Fibroblast of skin of right biceps (primary cell): ENCODE measurements around the gene ARAP1.

Experiments used
- DNase-seq: peaks from one replicate; pipeline ENCODE4 v3.0.0-alpha.2; 2013

Gene ARAP1

DNA sequence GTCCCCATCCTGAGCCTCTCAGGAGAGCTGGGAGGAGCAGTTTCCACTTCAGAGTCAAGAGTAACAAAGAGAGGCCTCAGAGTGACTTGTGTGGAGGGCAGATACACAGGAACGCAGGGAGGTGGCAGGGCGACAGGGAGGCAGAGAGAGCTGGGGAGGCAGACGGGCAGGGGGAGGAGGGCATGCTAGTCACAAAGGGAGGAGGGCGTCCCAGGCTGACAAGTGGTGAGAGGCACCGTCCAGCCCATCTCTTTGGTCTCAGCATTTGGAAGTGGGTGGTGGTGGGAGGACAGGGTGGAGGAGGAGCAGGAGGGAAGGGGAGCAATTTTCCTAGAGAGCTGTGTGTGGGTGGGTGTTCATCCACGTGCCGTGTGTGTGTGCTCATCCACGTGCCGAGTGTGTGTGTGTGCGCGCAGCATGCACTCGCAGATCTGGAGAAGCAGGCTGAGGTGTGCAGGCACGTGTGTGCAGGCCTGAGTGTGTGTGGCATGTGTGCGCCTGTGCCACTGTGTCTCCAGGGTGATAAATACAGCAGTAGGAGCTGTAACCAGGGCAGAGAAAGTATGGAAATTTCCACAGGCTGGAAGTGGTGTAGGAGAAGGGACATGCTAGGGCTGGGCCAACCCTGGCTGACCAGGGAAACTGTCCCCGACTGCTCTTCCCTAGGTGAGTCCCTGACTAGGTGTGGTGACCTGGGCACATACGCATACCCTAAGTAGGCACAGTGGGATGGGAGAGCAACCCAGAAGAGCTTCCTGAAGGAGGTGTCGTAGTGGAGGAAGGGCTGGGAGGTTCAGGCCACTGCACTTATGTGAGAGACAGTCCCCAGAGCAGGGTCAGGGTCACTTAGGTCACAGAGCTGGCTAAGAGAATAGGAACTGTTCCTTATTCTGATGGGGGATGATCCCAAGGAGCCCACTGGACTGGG, 70.7 kb downstream of the ARAP1 start:
- no peak for DNase-seq

DNA sequence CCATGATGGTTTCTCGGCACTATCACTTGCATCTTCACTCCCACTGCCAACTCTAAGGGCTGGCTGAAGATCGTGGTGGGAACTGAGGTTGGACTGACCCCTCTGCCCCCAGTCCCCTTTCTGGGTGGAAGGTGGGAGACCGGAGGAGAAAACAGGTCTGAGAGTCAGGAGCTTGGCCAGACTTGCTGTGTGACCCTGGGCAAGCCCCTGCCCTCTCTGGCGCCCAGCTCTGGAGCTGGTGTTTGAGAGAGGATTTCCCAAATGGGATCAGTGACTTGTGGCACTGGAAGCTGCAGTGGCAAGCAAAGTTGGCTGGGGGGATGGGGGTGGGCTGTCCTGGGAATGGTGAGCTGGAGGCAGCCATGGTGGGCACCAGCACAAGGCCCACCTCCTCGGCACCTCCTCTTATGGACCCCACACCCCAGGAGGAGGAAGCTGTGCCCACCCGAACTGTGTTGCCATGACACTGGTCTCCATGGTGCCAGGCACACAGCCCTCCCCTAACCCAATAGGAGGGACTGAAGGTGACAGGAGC, 71.5 kb downstream of the ARAP1 start:
- no peak for DNase-seq

DNA sequence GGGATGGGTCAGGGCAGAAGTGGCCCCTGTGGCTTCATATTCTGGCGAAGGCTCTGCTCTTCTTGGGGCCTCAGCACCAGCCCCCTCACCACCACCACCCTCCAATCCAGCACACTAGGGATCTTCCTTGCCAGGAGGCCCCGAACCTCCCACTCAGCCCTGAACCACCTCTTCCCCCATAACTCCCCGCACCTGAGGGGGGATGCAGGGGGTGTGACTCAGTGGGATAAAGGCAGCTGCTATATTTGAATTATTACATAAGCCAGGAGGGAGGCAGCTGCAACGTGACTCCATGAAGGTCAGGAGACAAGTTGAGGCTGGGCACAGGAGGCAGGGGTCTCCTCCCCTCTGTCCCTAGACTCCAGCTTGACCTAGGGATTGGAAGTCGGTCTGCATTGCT, 72.3 kb downstream of the ARAP1 start:
- DNase-seq: no peak

DNA sequence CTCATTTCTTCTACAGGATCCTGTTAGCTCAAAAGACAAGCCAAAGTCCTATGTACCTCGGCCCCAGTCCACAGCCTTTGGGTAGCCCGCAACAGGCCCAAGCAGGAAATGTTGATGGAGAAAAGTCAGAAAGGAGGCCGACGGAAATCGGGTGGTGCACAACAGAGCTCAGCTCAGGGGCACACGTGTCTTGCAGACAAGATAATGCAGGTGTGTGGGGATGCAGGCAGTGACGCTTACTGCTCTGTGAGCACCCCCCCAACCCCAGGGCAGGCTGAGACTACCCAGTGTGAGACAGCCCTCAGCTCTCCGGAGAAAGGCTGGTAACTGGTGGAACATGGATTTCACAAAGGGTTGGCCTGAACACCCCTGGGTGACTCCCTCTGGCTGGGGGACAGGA, 73.7 kb downstream of the ARAP1 start:
- no peak for DNase-seq

DNA sequence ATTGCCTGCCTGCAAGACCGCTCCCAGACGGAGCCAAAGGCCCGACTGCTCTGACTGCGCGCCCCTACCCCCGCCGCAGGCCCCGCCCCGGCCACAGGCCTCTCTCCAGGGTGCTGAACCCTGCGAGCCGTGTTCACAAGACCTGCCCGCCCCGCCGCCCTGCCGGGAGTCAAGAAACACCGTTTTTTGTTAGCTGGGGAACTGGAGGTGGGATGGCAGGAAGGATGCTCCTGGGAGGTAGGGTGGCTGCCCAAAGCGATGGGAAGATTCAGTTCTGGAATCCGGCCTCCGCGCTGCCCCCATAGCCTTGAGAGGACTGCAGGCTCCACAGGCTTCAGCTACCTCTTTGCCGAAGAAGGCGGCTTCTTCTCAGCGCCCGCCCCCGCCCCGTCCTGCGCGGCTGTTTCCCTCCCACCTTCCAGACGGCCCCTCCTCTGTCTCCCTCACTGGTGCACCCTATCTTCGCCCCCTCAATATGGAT, 75.3 kb downstream of the ARAP1 start:
- peak; percentile 42 for DNase-seq

GRCh38 chr11:72675221-72675620, 77.0 kb downstream of the ARAP1 start:
- no peak for DNase-seq

DNA sequence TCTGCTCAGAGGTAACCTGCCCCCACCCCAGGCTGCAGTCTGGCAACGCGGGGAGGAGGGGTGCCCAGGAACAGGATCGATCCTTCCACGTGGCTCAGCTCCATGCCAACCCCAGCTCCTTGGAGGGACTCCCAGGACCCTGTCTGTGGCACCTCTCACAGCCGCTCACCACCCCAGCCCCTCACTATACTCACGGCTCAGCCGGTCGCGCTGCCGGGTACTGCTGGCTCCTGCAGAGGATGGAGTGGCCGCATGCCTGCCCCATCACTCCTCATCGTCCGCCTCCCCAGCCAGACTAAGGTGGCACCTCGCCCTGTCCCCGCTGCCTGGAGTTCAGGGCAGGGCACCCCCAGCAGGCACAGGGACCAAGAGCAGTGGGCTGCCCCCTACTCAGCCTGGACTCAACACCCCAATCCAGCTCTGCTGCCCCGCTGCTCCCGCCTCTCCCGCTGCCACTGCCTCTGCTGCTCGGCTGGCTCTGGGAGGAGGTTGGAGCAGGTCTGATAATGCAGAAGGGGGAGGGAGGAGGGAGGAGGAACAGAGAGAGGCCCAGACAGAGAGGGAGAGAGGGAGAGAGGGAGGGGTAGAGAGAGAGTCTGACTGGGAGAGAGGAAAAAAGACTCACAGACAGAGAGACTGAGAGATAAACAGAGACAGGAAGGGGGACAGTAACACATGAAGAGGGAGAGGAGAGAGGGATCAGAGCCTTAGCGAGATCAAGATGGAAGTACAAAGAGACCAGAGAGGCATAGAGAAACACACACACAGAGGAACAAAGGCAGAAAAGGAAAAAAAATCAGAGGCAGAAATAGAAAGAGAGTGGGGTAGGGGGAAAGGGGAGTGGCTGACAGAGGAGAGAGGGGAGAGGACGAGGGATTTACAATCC, 78.0 kb downstream of the ARAP1 start, which contains the start of gene PDE2A:
Gene PDE2A, minus strand, starts transcription at position 480 of the 886 bp plus-strand sequence. Its CDS starts 215 bp downstream, at position 265.
- no peak for DNase-seq

GRCh38 chr11:72673284-72673942, 78.8 kb downstream of the ARAP1 start:
- no peak for DNase-seq

- DNase-seq: no peak
Measured at GRCh38 chr11:72672597-72673238, 79.5 kb downstream of the ARAP1 start.

- no peak for DNase-seq
Measured at GRCh38 chr11:72671152-72672099, 80.8 kb downstream of the ARAP1 start.

- DNase-seq: no peak
Measured at GRCh38 chr11:72670041-72670440, 82.2 kb downstream of the ARAP1 start.

DNA sequence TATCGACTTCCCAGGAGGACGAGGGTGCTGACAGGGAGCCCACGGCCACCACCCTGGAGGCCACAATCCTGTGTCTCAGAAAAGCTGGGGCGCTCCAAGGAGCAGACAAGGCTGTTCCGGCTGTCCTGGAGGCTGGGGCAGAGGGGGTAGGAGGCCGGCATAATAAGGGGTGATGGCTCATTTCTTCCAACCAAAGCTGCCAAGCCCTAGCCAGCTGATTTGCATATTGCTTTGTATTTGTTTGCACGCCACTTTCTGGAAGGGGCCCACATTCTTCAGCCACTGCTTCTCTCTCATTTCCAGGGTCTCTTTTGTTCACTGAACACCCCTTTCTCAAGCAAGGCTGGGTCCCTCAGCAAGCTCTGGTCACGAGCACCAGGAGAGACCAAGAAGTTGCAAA, 82.7 kb downstream of the ARAP1 start:
- DNase-seq: no peak

GRCh38 chr11:72668629-72669347, 83.4 kb downstream of the ARAP1 start:
- no peak for DNase-seq

DNA sequence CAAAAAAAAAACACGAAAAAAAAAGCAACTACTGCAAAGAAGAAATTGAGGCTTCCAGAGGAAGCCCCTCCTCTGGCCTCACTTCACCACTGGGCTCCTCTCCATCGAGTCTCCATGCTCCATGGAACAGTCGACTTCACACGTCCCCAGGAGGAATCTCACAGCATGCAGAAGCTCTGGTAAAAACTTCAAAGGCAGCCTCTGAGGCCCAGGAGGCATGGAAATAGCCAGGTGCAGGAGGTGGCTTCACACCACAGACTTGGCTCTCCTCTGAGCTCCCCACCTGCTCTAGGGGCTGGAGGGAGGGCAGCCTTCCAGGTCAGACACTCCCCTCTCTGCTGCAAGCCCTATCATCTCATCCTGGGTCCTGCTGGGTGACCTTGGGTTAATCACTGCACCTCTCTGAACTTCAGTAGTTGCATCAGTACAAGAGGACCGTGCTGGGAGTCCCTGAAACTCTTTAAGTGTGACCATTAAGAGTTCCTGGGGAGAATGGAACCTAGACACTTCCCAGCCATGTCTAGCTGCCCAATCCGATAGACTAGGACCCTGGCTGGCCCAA, 86.2 kb downstream of the ARAP1 start:
- no peak for DNase-seq

DNA sequence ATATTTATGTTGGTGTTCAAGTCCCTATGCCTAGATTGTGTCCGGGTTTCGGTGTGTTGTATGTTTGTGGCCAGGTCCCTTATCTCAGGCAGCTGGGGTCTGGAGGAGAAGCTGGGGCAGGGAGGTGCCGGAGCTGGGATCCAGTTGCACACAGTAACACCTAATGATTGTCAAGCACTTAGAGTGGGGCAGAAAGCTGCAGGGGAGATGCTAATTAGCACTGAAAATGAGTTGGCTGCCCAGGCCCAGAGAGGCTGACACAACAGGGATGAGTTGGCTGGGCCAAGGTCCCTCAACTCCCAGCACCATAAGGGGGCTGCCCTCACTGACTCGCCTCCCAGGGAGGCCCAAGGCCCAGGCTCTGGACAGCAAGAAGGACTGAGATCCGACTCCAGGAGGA, 90.2 kb downstream of the ARAP1 start:
- DNase-seq: no peak

- no peak for DNase-seq
Measured at GRCh38 chr11:72661486-72661885, 90.7 kb downstream of the ARAP1 start.

DNA sequence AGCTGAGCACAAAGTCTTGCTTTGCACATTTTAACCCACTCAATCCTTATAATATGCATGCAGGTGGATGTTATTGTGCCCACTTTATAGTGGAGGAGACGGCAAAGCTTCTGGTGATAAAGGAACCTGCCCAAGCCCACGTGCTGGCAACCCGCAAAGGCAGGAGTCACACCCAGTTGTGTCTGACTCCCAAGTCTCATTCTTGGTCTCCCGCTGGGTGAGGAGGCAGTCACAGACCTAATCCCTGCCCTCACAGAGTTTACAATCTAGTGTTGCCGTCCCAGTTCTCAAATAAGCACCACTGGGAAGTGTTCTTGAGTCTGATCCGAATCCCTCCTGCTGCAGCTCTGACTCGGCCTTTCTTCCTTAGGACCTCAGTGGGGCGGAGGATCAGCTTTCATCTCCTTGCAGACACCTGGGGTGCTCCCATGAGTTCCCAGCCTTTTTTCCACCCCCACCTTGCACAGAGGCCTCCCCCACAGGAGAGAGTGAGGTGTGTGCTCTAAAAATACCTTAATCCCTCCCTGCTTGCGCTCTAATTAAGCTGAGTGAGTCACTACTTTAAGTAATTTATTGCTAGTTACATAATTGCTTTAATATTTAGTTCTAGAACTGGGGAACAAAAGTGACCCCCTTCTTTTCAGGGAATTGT, 93.1 kb downstream of the ARAP1 start:
- no peak for DNase-seq

GRCh38 chr11:72657411-72658100, 94.7 kb downstream of the ARAP1 start:
- DNase-seq: no peak
